ENCODE results near the gene RNF148. TPM values are rescaled to one million over a fixed set of nuclear protein-coding genes. Genes with fewer than 3 reads are reported as not detected.

Gene RNF148
- total RNA-seq, 1 donor from 2014 or later = 0.50 TPM

GRCh38 chr7:122709930-122710646, 7.4 kb upstream of the RNF148 start:
- Mint-ChIP-seq H3K9me3 (ENCODE audit: unreplicated experiment) (no peaks in the 10 kb centered on the region), H3K4me1 (ENCODE audit: low read depth, unreplicated experiment) (no peaks in the 10 kb centered on the region), H3K27me3 (ENCODE audit: low read depth, unreplicated experiment) (no peaks in the 10 kb centered on the region), H3K4me3 (ENCODE audit: unreplicated experiment) (no peak overlapping the region), H3K36me3 (ENCODE audit: low read depth, unreplicated experiment) (no peaks in the 10 kb centered on the region), H3K27ac (ENCODE audit: unreplicated experiment) (no peak overlapping the region)
- no peak overlapping the region for H3K27ac ChIP-seq (ENCODE audit: low read depth, low read length)
- H3K4me2 ChIP-seq (ENCODE audit: low read length) = no peak overlapping the region
- DNase-seq (ENCODE audit: low read depth) (no peak), FAIRE-seq (no peak)
- H3K4me3 ChIP-seq (ENCODE audit: insufficient read depth, low read depth, low read length) = no peak overlapping the region
- no peaks in the 10 kb centered on the region for H3K27me3 ChIP-seq (ENCODE audit: insufficient read depth, low read length)
- H3K36me3 ChIP-seq (ENCODE audit: insufficient read depth, low read length) = no peaks in the 10 kb centered on the region
- no peaks in the 10 kb centered on the region for H3K79me2 ChIP-seq (ENCODE audit: insufficient read depth, low read length)
- no peaks in the 10 kb centered on the region for H3K9me3 ChIP-seq (ENCODE audit: insufficient read depth, low read depth, low read length)
- H3K9ac ChIP-seq (ENCODE audit: low read length) = no peak overlapping the region
- no peak overlapping the region for H2AFZ ChIP-seq (ENCODE audit: low read depth, low read length)
- TF ChIP-seq, protein P1, sequence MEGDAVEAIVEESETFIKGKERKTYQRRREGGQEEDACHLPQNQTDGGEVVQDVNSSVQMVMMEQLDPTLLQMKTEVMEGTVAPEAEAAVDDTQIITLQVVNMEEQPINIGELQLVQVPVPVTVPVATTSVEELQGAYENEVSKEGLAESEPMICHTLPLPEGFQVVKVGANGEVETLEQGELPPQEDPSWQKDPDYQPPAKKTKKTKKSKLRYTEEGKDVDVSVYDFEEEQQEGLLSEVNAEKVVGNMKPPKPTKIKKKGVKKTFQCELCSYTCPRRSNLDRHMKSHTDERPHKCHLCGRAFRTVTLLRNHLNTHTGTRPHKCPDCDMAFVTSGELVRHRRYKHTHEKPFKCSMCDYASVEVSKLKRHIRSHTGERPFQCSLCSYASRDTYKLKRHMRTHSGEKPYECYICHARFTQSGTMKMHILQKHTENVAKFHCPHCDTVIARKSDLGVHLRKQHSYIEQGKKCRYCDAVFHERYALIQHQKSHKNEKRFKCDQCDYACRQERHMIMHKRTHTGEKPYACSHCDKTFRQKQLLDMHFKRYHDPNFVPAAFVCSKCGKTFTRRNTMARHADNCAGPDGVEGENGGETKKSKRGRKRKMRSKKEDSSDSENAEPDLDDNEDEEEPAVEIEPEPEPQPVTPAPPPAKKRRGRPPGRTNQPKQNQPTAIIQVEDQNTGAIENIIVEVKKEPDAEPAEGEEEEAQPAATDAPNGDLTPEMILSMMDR (IDR thresholded peaks at IDR 0.05; ENCODE audit: insufficient read depth, low read depth, low read length) = no peak
- no peak for TF ChIP-seq EZH2 (IDR thresholded peaks at IDR 0.05; ENCODE audit: insufficient read depth, low read length)
- H4K20me1 ChIP-seq (ENCODE audit: insufficient read depth, low read length) = no peaks in the 10 kb centered on the region
- H3K4me1 ChIP-seq (ENCODE audit: insufficient read depth, low read length) = no peaks in the 10 kb centered on the region

GRCh38 chr7:122706836-122707235, 4.1 kb upstream of the RNF148 start:
- H3K9me3 Mint-ChIP-seq (ENCODE audit: unreplicated experiment) = peaks cover 2% of the 10 kb centered on the region
- Histone ChIP-seq H3K36me3 (ENCODE audit: insufficient read depth, low read length) (no peaks in the 10 kb centered on the region), H4K20me1 (ENCODE audit: insufficient read depth, low read length) (no peaks in the 10 kb centered on the region), H3K27me3 (ENCODE audit: insufficient read depth, low read length) (no peaks in the 10 kb centered on the region), H3K79me2 (ENCODE audit: insufficient read depth, low read length) (no peaks in the 10 kb centered on the region), H3K4me3 (ENCODE audit: insufficient read depth, low read depth, low read length) (no peak overlapping the region), H2AFZ (ENCODE audit: low read depth, low read length) (no peak overlapping the region), H3K4me2 (ENCODE audit: low read length) (no peak overlapping the region), H3K4me1 (ENCODE audit: insufficient read depth, low read length) (no peaks in the 10 kb centered on the region), H3K9ac (ENCODE audit: low read length) (no peak overlapping the region), H3K9me3 (ENCODE audit: insufficient read depth, low read depth, low read length) (no peaks in the 10 kb centered on the region), H3K27ac (ENCODE audit: low read depth, low read length) (no peak overlapping the region)
- FAIRE-seq = no peak
- no peak for TF ChIP-seq EZH2 (IDR thresholded peaks at IDR 0.05; ENCODE audit: insufficient read depth, low read length)
- TF ChIP-seq, protein P1 (IDR thresholded peaks at IDR 0.05; ENCODE audit: insufficient read depth, low read depth, low read length) = no peak
- H3K36me3 Mint-ChIP-seq (ENCODE audit: low read depth, unreplicated experiment) = no peaks in the 10 kb centered on the region
- DNase-seq (ENCODE audit: low read depth) = no peak
- no peak overlapping the region for H3K4me3 Mint-ChIP-seq (ENCODE audit: unreplicated experiment)
- no peak overlapping the region for H3K27ac Mint-ChIP-seq (ENCODE audit: unreplicated experiment)
- no peaks in the 10 kb centered on the region for H3K4me1 Mint-ChIP-seq (ENCODE audit: low read depth, unreplicated experiment)
- H3K27me3 Mint-ChIP-seq (ENCODE audit: low read depth, unreplicated experiment) = no peaks in the 10 kb centered on the region

DNA sequence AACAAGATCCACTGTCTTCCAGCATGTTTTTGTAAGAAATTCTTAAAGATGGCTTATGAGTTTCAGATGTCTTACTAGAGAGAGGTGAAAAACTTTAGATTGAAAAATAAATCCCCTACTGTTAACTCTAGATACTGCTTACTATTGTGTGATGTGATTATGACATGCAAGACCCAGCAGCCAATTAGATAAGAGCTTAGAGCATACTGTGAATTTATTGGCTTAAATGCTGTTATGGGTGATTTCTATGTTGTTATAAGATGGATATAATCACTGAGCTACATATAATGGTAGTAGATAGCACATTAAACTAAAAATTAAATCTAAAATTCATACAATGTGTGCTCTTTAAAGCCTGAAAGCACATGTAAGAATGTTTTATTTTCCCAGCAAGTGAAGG, 3.7 kb downstream of the RNF148 start, which contains the start of gene RNF133:
Gene RNF133, minus strand, starts transcription at position 101 of the 400 bp plus-strand sequence. CDS start 199 bp downstream, outside the sequence.
- Mint-ChIP-seq H3K4me3 (ENCODE audit: unreplicated experiment) (no peak within 1 kb of the TSS), H3K9me3 (ENCODE audit: unreplicated experiment) (peaks cover 2% of the 10 kb centered on the region), H3K27me3 (ENCODE audit: low read depth, unreplicated experiment) (no peaks in the 10 kb centered on the region), H3K27ac (ENCODE audit: unreplicated experiment) (no peak within 1 kb of the TSS), H3K36me3 (ENCODE audit: low read depth, unreplicated experiment) (no peaks in the 10 kb centered on the region), H3K4me1 (ENCODE audit: low read depth, unreplicated experiment) (no peaks in the 10 kb centered on the region)
- TF ChIP-seq, protein P1 (IDR thresholded peaks at IDR 0.05; ENCODE audit: insufficient read depth, low read depth, low read length) = no peak
- no peak for TF ChIP-seq EZH2 (IDR thresholded peaks at IDR 0.05; ENCODE audit: insufficient read depth, low read length)
- no peaks in the 10 kb centered on the region for H3K36me3 ChIP-seq (ENCODE audit: insufficient read depth, low read length)
- H3K4me1 ChIP-seq (ENCODE audit: insufficient read depth, low read length) = no peaks in the 10 kb centered on the region
- no peak within 1 kb of the TSS for H3K4me2 ChIP-seq (ENCODE audit: low read length)
- DNase-seq (ENCODE audit: low read depth) = no peak
- H3K27ac ChIP-seq (ENCODE audit: low read depth, low read length) = no peak within 1 kb of the TSS
- no peaks in the 10 kb centered on the region for H3K27me3 ChIP-seq (ENCODE audit: insufficient read depth, low read length)
- H4K20me1 ChIP-seq (ENCODE audit: insufficient read depth, low read length) = no peaks in the 10 kb centered on the region
- FAIRE-seq = no peak
- H3K9ac ChIP-seq (ENCODE audit: low read length) = no peak within 1 kb of the TSS
- H3K9me3 ChIP-seq (ENCODE audit: insufficient read depth, low read depth, low read length) = no peaks in the 10 kb centered on the region
- H3K79me2 ChIP-seq (ENCODE audit: insufficient read depth, low read length) = no peaks in the 10 kb centered on the region
- no peak within 1 kb of the TSS for H3K4me3 ChIP-seq (ENCODE audit: insufficient read depth, low read depth, low read length)
- H2AFZ ChIP-seq (ENCODE audit: low read depth, low read length) = no peak within 1 kb of the TSS
